OCI-LY7 (cell line): ENCODE results near the gene IFNGR1. TPM values are rescaled to one million over a fixed set of nuclear protein-coding genes. Genes with fewer than 3 reads are reported as not detected.

Experiments used
- BruUV-seq: library from RNA; stranded (reverse); fragments of 400-500 nt; replicated peaks from 2 replicates; lab custom pipeline; 2021; lab: Mats Ljungman, UMichigan
- CTCF ChIA-PET: fragments of 300-600 bp; sonication (Branson Sonifier 250); formaldehyde crosslinking; loops from one replicate; lab custom pipeline; 2022; ENCODE audit warnings: antibody characterized with exemption; ENCODE audit not compliant: unreplicated experiment; lab: Charles Lee
- POLR2A ChIA-PET: fragments of 300-600 bp; sonication (Branson Sonifier 250); formaldehyde crosslinking; loops from one replicate; lab custom pipeline; 2022; ENCODE audit warnings: antibody characterized with exemption; lab: Charles Lee
- DNase-seq: peaks from one replicate; pipeline ENCODE4 v3.0.0-alpha.2; 2015; ENCODE audit warnings: low spot score
- H2AFZ ChIP-seq: fragments of 200-600 bp; sonication (generic), shearing (Covaris generic); 2 replicates; pipeline ENCODE4 v1.6.1; 2014; ENCODE audit warnings: mild to moderate bottlenecking, antibody characterized with exemption, low read length, moderate library complexity
- H3K27ac ChIP-seq: fragments of 200-600 bp; sonication (generic); 2 replicates; pipeline ENCODE4 v1.5.1; 2014; ENCODE audit warnings: mixed run types, low read depth, mild to moderate bottlenecking, moderate library complexity, low read length, inconsistent platforms; ENCODE audit not compliant: poor library complexity, severe bottlenecking
- H3K36me3 ChIP-seq: fragments of 200-600 bp; sonication (generic); 2 replicates; pipeline ENCODE4 v1.6.1; 2014; ENCODE audit warnings: mild to moderate bottlenecking, antibody characterized with exemption, low read length, moderate library complexity, mixed read lengths; ENCODE audit not compliant: insufficient read depth
- H3K4me1 ChIP-seq: fragments of 200-600 bp; sonication (generic); 2 replicates; pipeline ENCODE4 v1.5.1; 2014; ENCODE audit warnings: mild to moderate bottlenecking, low read length; ENCODE audit not compliant: insufficient read depth, poor library complexity, severe bottlenecking
- H3K4me2 ChIP-seq: fragments of 200-600 bp; sonication (generic); 2 replicates; pipeline ENCODE4 v1.6.1; 2014; ENCODE audit warnings: mild to moderate bottlenecking, low read length
- H3K4me3 ChIP-seq: fragments of 200-600 bp; sonication (generic); 2 replicates; pipeline ENCODE4 v1.5.1; 2014; ENCODE audit warnings: mild to moderate bottlenecking, low read depth, low read length; ENCODE audit not compliant: poor library complexity, severe bottlenecking
- H3K79me2 ChIP-seq: fragments of 200-600 bp; sonication (generic); 2 replicates; pipeline ENCODE4 v1.6.1; 2016; ENCODE audit warnings: low read depth, mild to moderate bottlenecking, low read length, moderate library complexity, mixed read lengths; ENCODE audit not compliant: insufficient read depth
- H3K9me2 ChIP-seq: fragments of 200-600 bp; sonication (generic); 2 replicates; pipeline ENCODE4 v1.6.1; 2016; ENCODE audit warnings: mild to moderate bottlenecking, low read length, mixed read lengths; ENCODE audit not compliant: insufficient read depth
- H3K9me3 ChIP-seq: fragments of 200-600 bp; sonication (generic); 2 replicates; pipeline ENCODE4 v1.6.1; 2014; ENCODE audit warnings: mild to moderate bottlenecking, mixed run types, low read length, mixed read lengths
- H4K20me1 ChIP-seq: fragments of 200-600 bp; sonication (generic); 2 replicates; pipeline ENCODE4 v1.6.1; 2014; ENCODE audit warnings: mild to moderate bottlenecking, antibody characterized with exemption, low read length, moderate library complexity, mixed read lengths; ENCODE audit not compliant: insufficient read depth
- EZH2phosphoT487 ChIP-seq: fragments of 200-600 bp; sonication (generic); IDR thresholded peaks from 2 replicates; pipeline ENCODE4 v1.6.1; 2018; ENCODE audit warnings: low read depth, borderline replicate concordance, mild to moderate bottlenecking, mixed run types, antibody characterized with exemption, low read length, moderate library complexity, mixed read lengths
- intact Hi-C: fragments of 100-400 bp; cut with micrococcal nuclease; formaldehyde crosslinking; loops from one replicate; pipeline ENCODE4 v1.10.0; 2022; ENCODE audit not compliant: unreplicated experiment
- total RNA-seq, 2 experiments: library from RNA; depleted of rRNA in 1 of 2; stranded (reverse); fragments of >200 nt in 1 of 2; shearing (Covaris generic) in 1 of 2; gene quantifications; 2 replicates each; pipeline ENCODE4 v1.2.3, GENCODE V29; 2014 to 2022
- TF ChIP-seq, protein P1 (sequence below): fragments of 200-600 bp; sonication (generic); conservative IDR thresholded peaks from 2 replicates; pipeline ENCODE4 v1.5.1; 2014; ENCODE audit warnings: mild to moderate bottlenecking, antibody characterized with exemption, low read length, moderate library complexity, mixed read lengths

IFNGR1 gene
- total RNA-seq, 2 experiments from 2014 or later, result 23.2 to 23.6 TPM

DNA sequence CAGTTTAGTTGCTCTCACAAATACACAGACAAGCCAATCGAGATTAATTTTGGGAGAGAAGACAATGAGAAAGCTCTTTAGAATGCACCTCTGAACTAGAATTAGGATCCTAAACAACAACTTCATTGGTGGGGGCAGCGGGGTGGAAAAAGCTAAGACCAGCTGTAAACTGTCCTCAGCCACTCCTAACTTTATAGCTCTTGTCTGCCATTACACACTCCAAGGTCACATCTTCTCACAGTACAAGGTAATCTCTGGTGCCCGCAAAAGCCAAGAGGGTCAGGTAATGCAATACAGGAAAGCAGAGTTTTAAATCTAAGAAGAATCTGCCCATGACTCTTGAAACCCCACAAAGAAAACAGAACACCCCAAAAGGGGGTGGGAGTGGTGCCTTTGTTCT is 27.9 kb downstream of the IFNGR1 start:
- BruUV-seq, result no TSS peak
- intact Hi-C loops, result no loop called here

DNA sequence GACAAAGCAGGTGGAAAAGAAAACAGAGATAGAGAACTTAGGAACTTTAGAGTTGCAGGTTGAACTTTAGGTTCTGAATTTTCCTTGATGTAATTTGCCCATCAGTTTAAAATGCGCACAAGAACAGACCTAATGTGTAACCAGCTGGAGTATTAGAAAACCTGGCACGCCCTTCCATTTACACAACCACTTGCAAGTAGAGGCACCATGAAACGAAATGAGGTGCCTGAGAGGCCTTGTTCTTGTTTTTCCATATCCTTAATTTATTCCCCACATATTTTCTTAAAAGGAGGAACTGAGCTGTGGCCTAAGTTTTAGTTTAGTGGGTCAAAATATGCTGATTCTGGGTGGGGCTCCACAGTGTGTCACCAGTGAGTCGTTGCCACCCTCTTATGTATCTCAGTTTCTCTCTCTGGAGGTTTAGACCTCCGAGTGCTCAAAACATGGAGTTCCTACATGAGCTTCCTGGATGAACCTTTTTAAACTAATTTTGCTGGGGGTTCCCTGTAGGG is 28.5 kb downstream of the IFNGR1 start:
- BruUV-seq, result no TSS peak
- Histone ChIP-seq H3K9me3 (peaks cover 27% of the 10 kb centered on the region), H3K4me1 (no peaks in the 10 kb centered on the region), H3K79me2 (no peaks in the 10 kb centered on the region), H4K20me1 (no peaks in the 10 kb centered on the region), H3K36me3 (peaks cover under 1% of the 10 kb centered on the region; the same call in 1 of the 2 replicates), H3K27ac (no peak overlapping the region), H3K9me2 (no peaks in the 10 kb centered on the region), H2AFZ (no peak overlapping the region), H3K4me2 (no peak overlapping the region), H3K4me3 (no peak overlapping the region)
- intact Hi-C loops, result no loop called here
- ChIA-PET POLR2A (interaction anchor here (0.6 kb wide), 1 partner anchor 33 kb away, joined by 4 read pairs; no protein-coding TSS in a partner anchor), CTCF (no interaction called here)
- TF ChIP-seq, protein P1, sequence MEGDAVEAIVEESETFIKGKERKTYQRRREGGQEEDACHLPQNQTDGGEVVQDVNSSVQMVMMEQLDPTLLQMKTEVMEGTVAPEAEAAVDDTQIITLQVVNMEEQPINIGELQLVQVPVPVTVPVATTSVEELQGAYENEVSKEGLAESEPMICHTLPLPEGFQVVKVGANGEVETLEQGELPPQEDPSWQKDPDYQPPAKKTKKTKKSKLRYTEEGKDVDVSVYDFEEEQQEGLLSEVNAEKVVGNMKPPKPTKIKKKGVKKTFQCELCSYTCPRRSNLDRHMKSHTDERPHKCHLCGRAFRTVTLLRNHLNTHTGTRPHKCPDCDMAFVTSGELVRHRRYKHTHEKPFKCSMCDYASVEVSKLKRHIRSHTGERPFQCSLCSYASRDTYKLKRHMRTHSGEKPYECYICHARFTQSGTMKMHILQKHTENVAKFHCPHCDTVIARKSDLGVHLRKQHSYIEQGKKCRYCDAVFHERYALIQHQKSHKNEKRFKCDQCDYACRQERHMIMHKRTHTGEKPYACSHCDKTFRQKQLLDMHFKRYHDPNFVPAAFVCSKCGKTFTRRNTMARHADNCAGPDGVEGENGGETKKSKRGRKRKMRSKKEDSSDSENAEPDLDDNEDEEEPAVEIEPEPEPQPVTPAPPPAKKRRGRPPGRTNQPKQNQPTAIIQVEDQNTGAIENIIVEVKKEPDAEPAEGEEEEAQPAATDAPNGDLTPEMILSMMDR, result no peak
- no peak for TF ChIP-seq EZH2phosphoT487
- no peak for DNase-seq

More for the DNA sequence above, 27.9 kb downstream of the IFNGR1 start:
- H3K79me2 ChIP-seq, result no peaks in the 10 kb centered on the region
- no peaks in the 10 kb centered on the region for H4K20me1 ChIP-seq
- H3K36me3 ChIP-seq, result peaks cover 5% of the 10 kb centered on the region
- peaks cover 27% of the 10 kb centered on the region for H3K9me3 ChIP-seq
- CTCF ChIA-PET, result no interaction called here
- POLR2A ChIA-PET, result interaction anchor here (0.6 to 0.7 kb wide), 2 partner anchors 14 to 32 kb away, joined by 3 to 4 read pairs; no protein-coding TSS in a partner anchor
- H3K9me2 ChIP-seq, result no peaks in the 10 kb centered on the region
- no peak overlapping the region for H3K27ac ChIP-seq
- no peak overlapping the region for H3K4me2 ChIP-seq
- no peaks in the 10 kb centered on the region for H3K4me1 ChIP-seq
- no peak overlapping the region for H3K4me3 ChIP-seq
- no peak for TF ChIP-seq EZH2phosphoT487
- TF ChIP-seq, protein P1, result no peak
- no peak overlapping the region for H2AFZ ChIP-seq
- no peak for DNase-seq

DNA sequence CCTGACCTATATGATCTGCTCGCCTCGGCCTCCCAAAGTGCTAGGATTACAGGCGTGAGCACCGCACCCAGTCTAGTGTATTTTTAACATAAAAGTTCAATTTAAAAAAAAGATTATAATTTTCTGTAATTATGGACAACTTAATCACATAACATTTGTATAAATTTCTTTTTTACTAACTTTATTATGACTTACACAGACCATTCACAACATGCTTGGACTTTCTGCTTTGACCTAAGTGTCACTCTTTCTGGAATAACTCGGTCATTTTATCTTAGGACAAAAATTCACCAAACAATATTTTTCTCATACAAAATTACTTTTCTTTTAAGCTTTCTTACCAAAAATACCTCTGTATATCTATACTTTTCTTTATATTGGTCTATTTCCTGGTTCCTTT is 30.3 kb downstream of the IFNGR1 start:
- peak; percentile 81 for DNase-seq
- Histone ChIP-seq H3K4me3 (no peak overlapping the region), H3K79me2 (no peaks in the 10 kb centered on the region), H3K27ac (no peak overlapping the region), H3K36me3 (no peaks in the 10 kb centered on the region), H4K20me1 (no peaks in the 10 kb centered on the region), H3K9me3 (peaks cover 32% of the 10 kb centered on the region), H3K4me1 (no peaks in the 10 kb centered on the region), H2AFZ (no peak overlapping the region), H3K9me2 (no peaks in the 10 kb centered on the region), H3K4me2 (no peak overlapping the region)
- POLR2A ChIA-PET, result interaction anchor here (0.7 kb wide), 2 partner anchors 15 to 53 kb away, joined by 3 to 4 read pairs; no protein-coding TSS in a partner anchor
- CTCF ChIA-PET, result no interaction called here
- intact Hi-C loops, result no loop called here
- no peak for TF ChIP-seq EZH2phosphoT487
- TF ChIP-seq, protein P1, result no peak
- BruUV-seq, result no TSS peak
